EL (cell line): Measurements from ENCODE around the gene NMD3.
"Not testable (repeated sequence)": the region's sequence is repeated elsewhere in the genome, so short reads cannot be mapped to it uniquely, and the experiment has no call there.

Source experiments
- DNase-seq: peaks from one replicate; pipeline ENCODE4 v3.0.0-alpha.2; 2016

Gene NMD3

GRCh38 chr3:161220850-161221753 is at the start of gene NMD3:
Gene NMD3, plus strand, starts transcription at chr3:161221311. Its CDS starts 703 bp downstream, at chr3:161222014.
- peak; percentile 93 for DNase-seq

- DNase-seq = no peak
These were observed 49.2 kb upstream of the NMD3 start for GRCh38 chr3:161171639-161172552.

- no peak for DNase-seq
These were observed 45.6 kb upstream of the NMD3 start for GRCh38 chr3:161175506-161175905.

- DNase-seq = no peak
These were observed 43.1 kb upstream of the NMD3 start for GRCh38 chr3:161177991-161178390.

GRCh38 chr3:161181371-161181770 is 39.7 kb upstream of the NMD3 start:
- not testable (repeated sequence) for DNase-seq

- no peak for DNase-seq
These were observed 34.1 kb upstream of the NMD3 start for GRCh38 chr3:161187046-161187445.

- DNase-seq = no peak
These were observed 23.0 kb upstream of the NMD3 start for GRCh38 chr3:161197855-161198850.

GRCh38 chr3:161199926-161200325 is 21.2 kb upstream of the NMD3 start:
- no peak for DNase-seq

GRCh38 chr3:161203485-161204098 is 17.5 kb upstream of the NMD3 start:
- DNase-seq = no peak

GRCh38 chr3:161208931-161209330 is 12.2 kb upstream of the NMD3 start:
- DNase-seq = no peak

GRCh38 chr3:161212171-161212771 is 8.8 kb upstream of the NMD3 start:
- DNase-seq = no peak

GRCh38 chr3:161212906-161213305 is 8.2 kb upstream of the NMD3 start:
- DNase-seq = no peak

- no peak for DNase-seq
These were observed 7.5 kb upstream of the NMD3 start for GRCh38 chr3:161213644-161214043.

- DNase-seq = no peak
These were observed 5.9 kb upstream of the NMD3 start for GRCh38 chr3:161215185-161215584.

GRCh38 chr3:161217496-161217895 is 3.6 kb upstream of the NMD3 start:
- DNase-seq = peak; percentile 66

- no peak for DNase-seq
These were observed 1.6 kb upstream of the NMD3 start for GRCh38 chr3:161219495-161219894.

GRCh38 chr3:161221806-161222600 is 892 bp downstream of the NMD3 start:
- DNase-seq = peak; percentile 31

GRCh38 chr3:161222662-161223061 is 1.6 kb downstream of the NMD3 start:
- DNase-seq = peak; percentile 19

GRCh38 chr3:161224786-161225185 is 3.7 kb downstream of the NMD3 start:
- DNase-seq = no peak

- no peak for DNase-seq
These were observed 9.6 kb downstream of the NMD3 start for GRCh38 chr3:161230621-161231171.
